Stimulated activated CD8-positive, alpha-beta memory T cell treated with anti-CD3 and anti-CD28 coated beads, Interleukin-15, amount 100 ng/mL, for 4 hours (primary cell): ENCODE data around the gene HAND2.

Source experiments
- DNase-seq, 2 donors: peaks; one replicate each; pipeline ENCODE4 v3.0.0-alpha.2; 2020; ENCODE audit warnings: low read depth in 2 of 2

Gene HAND2

GRCh38 chr4:173478201-173478912, 51.7 kb downstream of the HAND2 start:
- DNase-seq, result no peak

- no peak for DNase-seq
These were observed 53.0 kb downstream of the HAND2 start for GRCh38 chr4:173477016-173477415.
